ENCODE data around the gene ARHGAP23. TPM values are rescaled to one million over a fixed set of nuclear protein-coding genes. Genes with fewer than 3 reads are reported as not detected.
"Not testable (repeated sequence)": the region's sequence is repeated elsewhere in the genome, so short reads cannot be mapped to it uniquely, and the experiment has no call there.

The ARHGAP23 gene
- total and polyA plus RNA-seq, 10 of the 15 experiments (the other 5 are each of a cell fraction or from before 2014, with no cell fraction given), result 0.23 to 5.8 (median 2.1) TPM

DNA sequence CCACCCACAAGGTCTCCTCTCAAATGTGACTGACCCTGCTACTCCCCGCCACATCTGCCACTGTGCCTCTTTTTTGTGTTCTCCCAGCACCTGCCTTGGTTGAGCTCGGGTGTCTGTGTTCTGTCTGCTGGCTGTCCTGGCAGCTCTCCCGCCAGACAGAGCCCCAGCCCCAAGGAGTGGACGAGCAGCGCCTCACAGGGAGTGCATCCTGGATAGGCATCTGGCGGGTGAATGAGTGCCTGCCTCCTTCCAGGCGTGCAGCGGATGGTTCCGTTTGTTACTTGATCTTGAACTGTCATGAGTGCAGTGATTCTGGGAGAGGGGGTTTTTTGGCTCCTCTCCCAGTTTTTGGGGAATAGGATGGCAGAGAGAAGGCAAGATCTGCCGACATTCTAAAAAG is 99.9 kb downstream of the ARHGAP23 start:
- H3K27me3 ChIP-seq (replicated peaks in 1 of 2; ENCODE audit: control insufficient read depth in 2 of 2, insufficient read depth in 2 of 2, low read length in 1 of 2); H2AFZ ChIP-seq (ENCODE audit: control insufficient read depth, low read depth, low read length); RAD21 ChIA-PET (ENCODE audit: unreplicated experiment); in situ Hi-C loops (cut with MboI); FAIRE-seq; H4K20me1 ChIP-seq (ENCODE audit: control insufficient read depth, insufficient read depth); POLR2A ChIA-PET; H3K36me3 ChIP-seq (ENCODE audit: control insufficient read depth in 2 of 2, insufficient read depth in 2 of 2, low read length in 1 of 2); BruUV-seq (replicated peaks); ATAC-seq; H3K79me2 ChIP-seq (ENCODE audit: control insufficient read depth, insufficient read depth, low read length); SMC1A ChIA-PET (ENCODE audit: uncharacterized antibody, unreplicated experiment); H3K4me3 ChIP-seq; intact Hi-C loops (cut with micrococcal nuclease; ENCODE audit: unreplicated experiment); H3K4me2 ChIP-seq (ENCODE audit: control insufficient read depth, insufficient read depth); DNase-seq (ENCODE audit: low read depth, low spot score); H3K4me1 ChIP-seq (ENCODE audit: control insufficient read depth, insufficient read depth, low read length); H3K27ac ChIP-seq (ENCODE audit: control insufficient read depth, insufficient read depth); H3K9ac ChIP-seq (ENCODE audit: control insufficient read depth, insufficient read depth, low read length); H3K9me3 ChIP-seq (replicated peaks; ENCODE audit: control insufficient read depth, insufficient read depth, low read length): not testable (repeated sequence)
- CTCF ChIA-PET, result interaction anchor here (0.7 kb wide), 1 partner anchor 135 kb away, joined by 3 read pairs; no protein-coding TSS in a partner anchor
- 66% methylated on average over 10 of the region's 10 CpGs for WGBS (ENCODE audit: insufficient coverage, insufficient replicate concordance, low lambda C conversion rate, missing lambda C conversion rate)

- H3K4me1 ChIP-seq (ENCODE audit: control insufficient read depth, insufficient read depth, low read length); SMC1A ChIA-PET (ENCODE audit: uncharacterized antibody, unreplicated experiment); H3K4me3 ChIP-seq; in situ Hi-C loops (cut with MboI); H3K27ac ChIP-seq (ENCODE audit: control insufficient read depth, insufficient read depth); H3K9ac ChIP-seq (ENCODE audit: control insufficient read depth, insufficient read depth, low read length); BruUV-seq (replicated peaks); DNase-seq (ENCODE audit: low read depth, low spot score); ATAC-seq; H3K9me3 ChIP-seq (replicated peaks; ENCODE audit: control insufficient read depth, insufficient read depth, low read length); H3K79me2 ChIP-seq (ENCODE audit: control insufficient read depth, insufficient read depth, low read length); intact Hi-C loops (cut with micrococcal nuclease; ENCODE audit: unreplicated experiment); H3K4me2 ChIP-seq (ENCODE audit: control insufficient read depth, insufficient read depth); H2AFZ ChIP-seq (ENCODE audit: control insufficient read depth, low read depth, low read length); POLR2A ChIA-PET; CTCF ChIA-PET; H3K36me3 ChIP-seq (ENCODE audit: control insufficient read depth in 2 of 2, insufficient read depth in 2 of 2, low read length in 1 of 2); H4K20me1 ChIP-seq (ENCODE audit: control insufficient read depth, insufficient read depth); RAD21 ChIA-PET (ENCODE audit: unreplicated experiment); H3K27me3 ChIP-seq (replicated peaks in 1 of 2; ENCODE audit: control insufficient read depth in 2 of 2, insufficient read depth in 2 of 2, low read length in 1 of 2); FAIRE-seq: not testable (repeated sequence)
- WGBS (ENCODE audit: insufficient coverage, insufficient replicate concordance, low lambda C conversion rate, missing lambda C conversion rate), result 24% methylated on average over 10 of the region's 11 CpGs
Measured at GRCh38 chr17:38530856-38531255, 102.6 kb downstream of the ARHGAP23 start.

DNA sequence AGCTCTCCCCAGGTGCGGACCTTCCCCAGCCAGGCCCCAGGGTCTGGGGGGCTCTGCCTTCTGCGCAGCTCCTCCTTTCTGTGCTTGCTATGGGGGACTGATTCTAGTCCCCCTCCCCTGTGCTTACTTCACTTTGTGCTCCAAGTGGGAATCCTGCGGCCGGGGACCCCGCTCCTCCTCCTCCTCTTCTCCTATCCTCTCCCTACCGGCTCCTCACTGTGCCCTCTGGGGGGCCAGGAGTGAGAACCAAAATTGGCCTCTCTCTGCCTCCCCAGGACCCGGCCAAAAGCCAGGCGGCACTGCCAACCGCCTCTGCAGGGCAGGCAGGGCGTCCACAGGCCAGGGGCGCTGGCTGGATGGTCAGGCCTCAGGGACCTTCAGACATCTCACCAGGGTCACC is 103.5 kb downstream of the ARHGAP23 start:
- H3K4me3 ChIP-seq; H4K20me1 ChIP-seq (ENCODE audit: control insufficient read depth, insufficient read depth); RAD21 ChIA-PET (ENCODE audit: unreplicated experiment); H2AFZ ChIP-seq (ENCODE audit: control insufficient read depth, low read depth, low read length); ATAC-seq; SMC1A ChIA-PET (ENCODE audit: uncharacterized antibody, unreplicated experiment); H3K27ac ChIP-seq (ENCODE audit: control insufficient read depth, insufficient read depth); DNase-seq (ENCODE audit: low read depth, low spot score); H3K36me3 ChIP-seq (ENCODE audit: control insufficient read depth in 2 of 2, insufficient read depth in 2 of 2, low read length in 1 of 2); H3K79me2 ChIP-seq (ENCODE audit: control insufficient read depth, insufficient read depth, low read length); POLR2A ChIA-PET; in situ Hi-C loops (cut with MboI); FAIRE-seq; CTCF ChIA-PET; H3K9me3 ChIP-seq (replicated peaks; ENCODE audit: control insufficient read depth, insufficient read depth, low read length); intact Hi-C loops (cut with micrococcal nuclease; ENCODE audit: unreplicated experiment); BruUV-seq (replicated peaks); H3K27me3 ChIP-seq (replicated peaks in 1 of 2; ENCODE audit: control insufficient read depth in 2 of 2, insufficient read depth in 2 of 2, low read length in 1 of 2); H3K9ac ChIP-seq (ENCODE audit: control insufficient read depth, insufficient read depth, low read length); H3K4me2 ChIP-seq (ENCODE audit: control insufficient read depth, insufficient read depth); H3K4me1 ChIP-seq (ENCODE audit: control insufficient read depth, insufficient read depth, low read length): not testable (repeated sequence)
- WGBS (ENCODE audit: insufficient coverage, insufficient replicate concordance, low lambda C conversion rate, missing lambda C conversion rate), result 54% methylated on average over 10 of the region's 11 CpGs
